SK-N-SH (cell line): ENCODE data around the gene EYA2.

Source experiments
- NRF1 ChIP-seq: IDR thresholded peaks from 2 replicates; pipeline ENCODE4 v1.6.1; 2012; ENCODE audit warnings: low read depth, mild to moderate bottlenecking, low read length
- POLR2AphosphoS5 ChIP-seq: IDR thresholded peaks from 2 replicates; pipeline ENCODE4 v1.6.1; 2012; ENCODE audit warnings: low read depth, low read length
- SIN3A ChIP-seq: IDR thresholded peaks from 2 replicates; pipeline ENCODE4 v1.6.1; 2012; ENCODE audit warnings: low read depth, mild to moderate bottlenecking, low read length, moderate library complexity, borderline replicate concordance
- TF ChIP-seq, protein P1 (sequence below): fragments of 200-600 bp; sonication (generic); IDR thresholded peaks from 2 replicates; pipeline ENCODE4 v1.6.1; 2017; ENCODE audit warnings: antibody characterized with exemption, mild to moderate bottlenecking, moderate library complexity

DNA sequence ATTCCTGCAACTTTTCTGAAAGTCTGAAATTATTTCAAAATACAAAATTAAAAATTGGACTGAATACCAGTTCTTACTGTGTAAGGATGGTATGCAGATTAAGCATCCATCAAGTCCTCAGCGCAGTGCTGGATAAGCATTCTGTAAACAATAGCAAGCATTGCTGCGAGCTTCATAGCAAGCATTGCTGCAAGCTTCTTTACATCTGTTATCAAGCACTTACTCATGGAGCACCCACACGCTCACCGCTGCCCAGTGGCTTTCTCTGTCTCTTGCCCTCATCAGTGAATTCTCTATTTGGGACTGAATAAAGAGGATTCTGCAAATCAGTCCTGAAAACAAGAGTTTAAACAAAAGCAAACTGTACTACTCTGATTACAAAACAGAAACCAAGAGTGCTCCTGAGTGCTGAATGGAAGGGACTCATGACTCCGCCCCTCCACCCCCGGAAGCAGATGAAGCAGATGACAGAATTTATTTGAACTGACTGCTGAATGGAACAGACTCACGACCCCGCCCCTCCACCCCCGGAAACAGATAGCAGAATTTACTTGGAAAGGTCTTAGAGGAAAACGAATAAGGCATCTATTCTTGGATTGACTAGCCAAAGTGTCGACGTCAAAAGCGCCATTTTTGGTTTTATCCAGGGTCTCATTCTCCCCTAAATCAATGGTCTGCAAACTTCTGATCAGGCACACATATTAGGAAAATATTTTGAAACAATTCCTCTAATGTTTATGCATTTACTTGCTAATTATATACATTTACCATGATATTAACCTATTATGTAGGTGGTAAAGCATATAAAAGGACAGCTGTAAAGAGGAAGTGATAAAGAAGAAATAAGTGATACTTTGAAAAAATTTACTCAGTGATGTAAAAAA lies 22.1 kb upstream of the EYA2 start:
- TF ChIP-seq, protein P1, sequence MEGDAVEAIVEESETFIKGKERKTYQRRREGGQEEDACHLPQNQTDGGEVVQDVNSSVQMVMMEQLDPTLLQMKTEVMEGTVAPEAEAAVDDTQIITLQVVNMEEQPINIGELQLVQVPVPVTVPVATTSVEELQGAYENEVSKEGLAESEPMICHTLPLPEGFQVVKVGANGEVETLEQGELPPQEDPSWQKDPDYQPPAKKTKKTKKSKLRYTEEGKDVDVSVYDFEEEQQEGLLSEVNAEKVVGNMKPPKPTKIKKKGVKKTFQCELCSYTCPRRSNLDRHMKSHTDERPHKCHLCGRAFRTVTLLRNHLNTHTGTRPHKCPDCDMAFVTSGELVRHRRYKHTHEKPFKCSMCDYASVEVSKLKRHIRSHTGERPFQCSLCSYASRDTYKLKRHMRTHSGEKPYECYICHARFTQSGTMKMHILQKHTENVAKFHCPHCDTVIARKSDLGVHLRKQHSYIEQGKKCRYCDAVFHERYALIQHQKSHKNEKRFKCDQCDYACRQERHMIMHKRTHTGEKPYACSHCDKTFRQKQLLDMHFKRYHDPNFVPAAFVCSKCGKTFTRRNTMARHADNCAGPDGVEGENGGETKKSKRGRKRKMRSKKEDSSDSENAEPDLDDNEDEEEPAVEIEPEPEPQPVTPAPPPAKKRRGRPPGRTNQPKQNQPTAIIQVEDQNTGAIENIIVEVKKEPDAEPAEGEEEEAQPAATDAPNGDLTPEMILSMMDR: no peak
- TF ChIP-seq POLR2AphosphoS5 (no peak), SIN3A (no peak), NRF1 (no peak)
